ENCODE measurements around the gene CNOT4.
"Not testable (repeated sequence)": the region's sequence is repeated elsewhere in the genome, so short reads cannot be mapped to it uniquely, and the experiment has no call there.

CNOT4 gene

GRCh38 chr7:135355377-135356048 is 154.4 kb downstream of the CNOT4 start:
- DNase-seq: no peak

- DNase-seq: no peak
Observed at GRCh38 chr7:135353832-135354231, 156.1 kb downstream of the CNOT4 start.

- DNase-seq: no peak
Observed at GRCh38 chr7:135352285-135352684, 157.6 kb downstream of the CNOT4 start.

DNA sequence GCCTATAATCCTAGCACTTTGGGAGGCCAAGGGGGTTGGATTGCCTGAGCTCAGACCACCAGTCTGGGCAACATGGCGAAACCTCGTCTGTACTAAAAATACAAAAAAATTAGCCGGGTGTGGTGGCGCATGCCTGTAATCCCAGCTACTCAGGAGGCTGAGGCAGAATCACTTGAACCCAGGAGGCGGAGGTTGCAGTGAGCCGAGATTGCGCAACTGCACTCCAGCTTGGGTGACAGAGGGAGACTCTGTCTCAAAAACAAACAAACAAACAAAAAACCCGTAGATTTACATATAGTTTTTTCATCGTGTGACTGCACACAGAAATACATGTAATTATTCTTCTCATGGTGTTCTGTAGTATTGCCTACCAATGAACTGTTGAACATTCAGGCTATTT is 158.8 kb downstream of the CNOT4 start:
- DNase-seq: not testable (repeated sequence)

- DNase-seq: no peak
Observed at GRCh38 chr7:135349746-135350145, 160.2 kb downstream of the CNOT4 start.

- DNase-seq: no peak
Observed at GRCh38 chr7:135348493-135348892, 161.4 kb downstream of the CNOT4 start.

DNA sequence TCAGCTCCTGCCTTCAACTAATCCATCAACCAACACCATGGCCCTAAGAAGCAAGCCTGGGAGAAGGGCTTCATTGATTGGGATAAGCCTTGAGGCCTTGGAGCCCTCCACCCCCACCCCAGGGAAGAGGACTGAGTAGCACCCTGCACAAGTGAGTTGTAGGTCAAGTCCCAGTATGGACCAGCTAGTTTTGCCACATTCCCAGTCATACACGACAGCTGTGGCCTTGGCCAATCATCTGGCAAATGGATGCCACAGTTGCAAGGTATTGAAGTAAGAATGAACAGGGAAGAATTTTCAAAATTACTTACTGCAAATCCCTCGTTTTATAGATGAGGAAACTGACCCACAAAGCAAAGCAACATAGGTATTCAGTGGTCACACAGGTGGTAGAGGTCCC is 166.5 kb downstream of the CNOT4 start:
- DNase-seq: no peak

- DNase-seq: no peak
Observed at GRCh38 chr7:135342887-135343286, 167.0 kb downstream of the CNOT4 start.

- no peak for DNase-seq
Observed at GRCh38 chr7:135341049-135341448, 168.9 kb downstream of the CNOT4 start.

- DNase-seq: no peak
Observed at GRCh38 chr7:135337977-135338550, 171.8 kb downstream of the CNOT4 start.

DNA sequence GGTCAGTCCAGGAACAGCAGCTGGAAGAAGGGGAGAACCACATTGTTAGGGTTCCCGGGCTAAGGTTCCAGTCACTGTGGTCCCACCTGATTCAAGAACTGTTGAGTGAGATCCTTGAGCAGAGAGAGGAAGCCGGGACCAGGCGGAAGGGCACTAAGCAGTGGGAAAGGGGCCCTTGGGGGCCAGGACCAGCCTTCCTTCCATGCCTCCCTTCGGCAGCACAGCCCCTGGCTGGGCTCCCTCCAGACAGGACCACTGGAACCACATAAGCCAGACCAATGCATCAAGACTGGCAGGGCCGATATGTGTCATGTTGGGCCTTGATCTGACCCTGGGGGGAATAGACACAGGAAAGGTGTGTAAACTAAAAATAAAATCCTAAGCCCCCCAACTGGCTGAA is 172.4 kb downstream of the CNOT4 start:
- DNase-seq: no peak

- peak; percentile 89 for DNase-seq
Observed at GRCh38 chr7:135335628-135336139, 174.2 kb downstream of the CNOT4 start.

DNA sequence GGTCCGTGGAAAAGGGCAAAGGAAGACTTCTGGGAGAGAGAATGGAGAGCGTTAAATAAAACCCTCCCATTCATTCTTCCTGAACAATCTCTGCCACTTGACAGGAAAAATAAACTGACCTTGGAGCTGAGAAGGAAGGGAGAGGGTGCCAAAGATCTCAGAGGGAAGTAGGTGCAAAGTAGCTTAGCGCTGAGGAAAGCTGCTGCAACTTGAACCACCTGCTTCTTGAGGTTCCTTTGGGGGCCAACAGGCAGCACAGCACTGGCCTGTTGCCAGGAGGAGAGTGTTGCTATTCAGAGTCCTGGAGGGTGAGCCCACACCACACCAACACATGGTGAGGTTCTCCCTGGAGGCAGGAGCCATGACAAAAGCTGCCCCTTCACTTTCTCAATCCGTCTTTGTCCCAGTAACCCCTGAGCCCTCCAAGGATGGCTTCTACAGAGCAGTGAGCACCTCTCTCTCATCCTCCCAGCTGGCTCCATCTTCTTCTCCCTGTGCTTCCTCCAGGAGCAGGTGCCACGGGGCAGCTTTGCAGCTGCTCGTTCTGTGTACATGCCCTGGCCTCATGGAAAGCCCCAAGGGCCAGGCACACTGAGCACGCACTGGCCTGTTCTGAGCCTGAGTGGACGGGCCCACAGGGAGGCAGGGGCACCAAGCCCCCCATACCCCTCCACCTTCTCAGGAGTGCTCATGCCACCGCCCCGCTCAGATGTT is 174.9 kb downstream of the CNOT4 start:
- peak; percentile 27 for DNase-seq

GRCh38 chr7:135333946-135334345 is 176.0 kb downstream of the CNOT4 start:
- no peak for DNase-seq

DNA sequence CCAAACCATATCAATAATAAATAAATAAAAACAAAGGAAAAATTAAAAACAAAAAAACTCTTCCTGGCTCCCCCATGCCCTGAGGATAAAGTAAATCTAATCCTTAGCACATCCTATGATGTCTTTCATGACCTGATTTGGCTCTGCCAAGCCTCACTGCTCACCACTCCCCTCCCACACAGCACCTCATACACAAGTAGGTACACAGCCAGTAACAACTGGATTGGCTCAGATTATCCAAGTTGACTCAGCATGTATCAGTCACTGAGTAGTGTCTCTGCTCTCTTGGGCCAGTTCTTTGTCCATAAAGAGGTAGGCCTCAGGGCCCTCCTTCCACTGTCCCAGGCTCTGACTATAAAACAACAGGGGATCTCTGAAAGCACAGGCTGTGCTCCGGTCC is 176.7 kb downstream of the CNOT4 start:
- no peak for DNase-seq

DNA sequence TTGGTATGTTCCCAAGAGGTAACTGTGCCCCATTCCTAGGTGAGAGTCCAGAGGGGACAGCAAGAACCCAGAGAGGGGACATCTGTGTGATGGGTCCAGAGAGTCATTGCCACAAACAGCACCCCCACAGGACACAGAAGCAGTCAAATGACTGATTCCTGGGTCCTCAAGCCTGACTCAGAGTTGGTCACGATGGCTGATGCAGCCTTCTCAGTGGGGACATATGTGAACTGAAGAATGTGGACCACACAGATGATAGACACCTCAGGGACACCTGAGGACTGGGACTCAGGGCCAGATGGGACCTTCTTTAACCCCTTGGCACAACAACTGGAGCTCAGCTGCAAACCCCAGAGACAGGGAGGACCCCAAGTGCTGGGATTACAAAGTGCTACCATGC is 179.8 kb downstream of the CNOT4 start:
- no peak for DNase-seq

DNA sequence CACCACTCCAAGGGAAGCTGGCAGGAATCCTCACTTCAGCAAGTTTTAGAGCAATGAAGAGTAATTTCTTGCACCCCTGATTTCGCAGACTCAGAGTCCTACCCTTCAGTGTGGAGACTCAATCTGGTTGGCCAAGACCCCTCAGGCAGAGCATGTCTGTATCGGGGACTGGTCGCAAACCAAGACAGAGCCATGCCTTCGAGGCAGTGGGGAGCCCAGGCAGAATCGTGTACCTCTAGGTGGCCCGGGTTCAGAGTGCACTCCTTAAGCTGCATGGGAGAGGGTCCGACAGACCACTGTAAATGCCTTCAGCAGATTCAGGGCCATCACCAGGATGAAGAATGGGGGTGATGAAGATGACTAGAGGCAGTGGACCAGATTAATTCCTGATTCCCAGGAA is 181.4 kb downstream of the CNOT4 start:
- no peak for DNase-seq

DNA sequence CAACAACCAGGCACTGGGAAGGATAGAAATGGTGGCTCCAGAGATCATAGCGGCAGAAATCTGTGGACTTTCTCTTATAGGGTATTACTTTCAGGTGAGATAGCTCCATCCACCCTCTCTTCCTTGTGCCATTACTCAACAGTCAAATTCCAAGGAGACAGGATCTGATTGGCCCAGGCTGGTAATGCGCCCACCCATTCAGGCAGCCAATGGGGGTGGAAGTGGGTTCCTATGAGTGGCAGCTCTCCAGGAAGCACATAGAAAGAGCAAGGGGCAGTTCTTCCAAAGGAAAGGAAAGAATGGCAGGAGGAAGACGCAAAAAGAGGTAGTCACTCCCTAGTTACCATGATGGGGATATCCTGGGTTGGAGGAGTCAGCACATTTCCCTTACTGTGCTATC is 181.8 kb downstream of the CNOT4 start:
- DNase-seq: no peak

DNA sequence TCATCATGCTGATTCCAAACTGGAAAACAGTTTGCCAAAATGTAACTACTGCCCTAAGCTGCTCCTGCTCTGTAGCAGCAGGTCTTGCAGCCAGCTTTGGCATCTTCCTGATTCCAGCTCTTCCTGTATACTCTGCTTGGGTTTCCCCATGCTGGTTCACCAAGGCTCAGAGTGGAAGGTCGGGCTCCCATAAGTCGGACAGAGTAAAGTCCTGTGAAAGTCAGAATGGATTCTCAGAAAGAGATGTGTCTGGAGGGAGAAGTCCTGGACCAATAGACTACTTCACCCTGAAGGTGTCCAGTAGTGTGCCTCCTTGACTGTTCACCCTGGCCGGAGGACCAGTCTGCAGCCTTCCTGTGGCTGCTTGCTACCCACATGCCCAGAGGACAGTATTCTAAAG is 182.4 kb downstream of the CNOT4 start:
- DNase-seq: no peak

GRCh38 chr7:135326636-135327280 is 183.1 kb downstream of the CNOT4 start:
- DNase-seq: peak; percentile 28

DNA sequence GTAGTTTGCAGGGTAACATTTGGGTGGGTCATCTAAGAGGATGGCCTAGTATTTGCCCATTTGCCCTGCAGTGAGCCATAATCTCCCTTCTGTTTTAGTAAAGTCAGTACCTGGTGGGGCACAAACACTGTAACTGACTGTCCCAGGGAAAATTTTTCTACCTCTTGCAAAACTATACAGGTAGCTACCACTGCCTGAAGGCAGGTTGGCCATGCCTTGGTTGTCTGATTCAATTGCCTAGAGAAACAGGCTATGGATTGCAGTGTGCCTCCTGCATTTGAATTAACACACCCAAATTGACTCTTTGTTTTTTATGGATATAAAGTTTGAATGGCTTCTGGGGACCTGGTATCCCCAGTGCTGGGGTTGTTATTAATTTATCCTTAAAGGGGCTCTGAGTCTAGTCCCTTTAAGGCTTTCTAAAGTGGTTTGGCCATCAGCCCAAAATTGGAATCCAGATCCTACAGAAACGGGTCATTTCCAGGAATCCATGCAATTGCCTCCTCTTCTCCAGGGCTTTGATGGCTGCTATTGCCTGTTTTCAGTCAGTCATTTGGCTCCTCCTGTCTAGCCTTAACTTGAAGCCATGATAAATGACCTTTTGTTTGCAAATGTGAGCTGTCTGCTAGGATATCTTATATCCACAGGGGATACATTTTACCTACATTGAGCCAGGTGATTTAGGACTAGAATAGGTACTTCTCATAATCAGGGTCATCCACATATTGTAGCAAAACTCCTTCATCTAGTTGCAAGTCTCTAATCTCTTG is 187.1 kb downstream of the CNOT4 start:
- no peak for DNase-seq

DNA sequence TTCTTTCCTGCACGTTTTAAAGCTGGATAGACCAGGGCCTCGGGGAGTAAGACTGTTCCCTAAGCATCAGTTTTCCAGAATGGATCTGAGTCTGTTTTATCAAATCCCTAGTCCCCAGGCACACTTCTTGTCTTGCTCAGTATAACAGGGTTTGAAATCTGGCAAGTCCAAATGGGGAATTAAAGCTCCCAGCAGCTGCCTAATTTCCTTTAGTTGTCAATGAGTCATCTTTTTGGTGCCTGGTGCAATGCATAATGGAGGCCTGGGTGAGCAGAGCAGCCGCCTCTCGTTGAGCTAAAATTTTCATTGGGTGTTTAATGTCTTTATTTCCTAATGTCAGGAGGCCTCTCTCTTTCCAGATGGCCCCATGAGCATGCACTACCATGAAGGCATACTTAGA is 188.3 kb downstream of the CNOT4 start:
- no peak for DNase-seq

DNA sequence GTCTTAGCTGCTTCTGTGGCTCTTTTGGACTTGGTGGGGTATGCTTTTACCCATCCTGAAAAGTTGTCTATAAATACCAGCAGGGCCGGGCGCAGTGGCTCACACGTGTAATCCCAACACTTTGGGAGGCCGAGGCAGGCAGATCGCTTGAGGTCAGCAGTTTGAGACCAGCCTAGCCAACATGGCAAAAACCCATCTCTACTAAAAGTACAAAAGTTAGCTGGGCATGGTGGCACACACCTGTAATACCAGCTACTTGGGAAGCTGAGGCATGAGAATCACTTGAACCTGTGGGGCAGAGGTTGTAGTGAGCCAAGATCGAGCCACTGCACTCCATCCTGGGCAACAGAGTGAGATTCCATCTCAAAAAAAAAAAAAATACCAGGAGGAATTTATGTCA is 188.9 kb downstream of the CNOT4 start:
- not testable (repeated sequence) for DNase-seq

Data from NCI-H2107 (cell line).